Smooth muscle cell (in vitro differentiated cells): ENCODE data around the gene CRYBG3. TPM values are rescaled to one million over a fixed set of nuclear protein-coding genes. Genes with fewer than 3 reads are reported as not detected.
A peak's percentile ranks its signal among the peaks of the same experiment; 100 is the strongest.

Source experiments
- DNase-seq: peaks from one replicate; lab custom pipeline; 2025; ENCODE audit not compliant: unreplicated experiment; lab: John Stamatoyannopoulos, UW
- H2AFZ ChIP-seq: fragments of 200-600 bp; sonication (generic); 2 replicates; pipeline ENCODE4 v1.6.0; 2016; ENCODE audit warnings: antibody characterized with exemption, low read depth, mild to moderate bottlenecking
- H3F3A ChIP-seq: fragments of 200-600 bp; sonication (generic); 2 replicates; pipeline ENCODE4 v1.6.0; 2017; ENCODE audit warnings: antibody characterized with exemption, low read depth
- H3K27ac ChIP-seq: fragments of 200-600 bp; sonication (generic); 2 replicates; pipeline ENCODE4 v1.5.1; 2016; ENCODE audit warnings: low read depth, mild to moderate bottlenecking
- H3K27me3 ChIP-seq: fragments of 200-600 bp; sonication (generic); 2 replicates; pipeline ENCODE4 v1.6.1; 2016; ENCODE audit warnings: low read depth, mild to moderate bottlenecking
- H3K36me3 ChIP-seq: fragments of 200-600 bp; sonication (generic); 2 replicates; pipeline ENCODE4 v1.5.1; 2016; ENCODE audit warnings: low read depth
- H3K4me1 ChIP-seq: fragments of 200-600 bp; sonication (generic); 2 replicates; pipeline ENCODE4 v1.5.1; 2016; ENCODE audit warnings: low read depth
- H3K4me2 ChIP-seq: fragments of 200-600 bp; sonication (generic); 2 replicates; pipeline ENCODE4 v1.6.0; 2016; ENCODE audit warnings: mild to moderate bottlenecking
- H3K4me3 ChIP-seq: fragments of 200-600 bp; sonication (generic); 2 replicates; pipeline ENCODE4 v1.5.1; 2016; ENCODE audit warnings: mild to moderate bottlenecking
- H3K79me2 ChIP-seq: fragments of 200-600 bp; sonication (generic); 2 replicates; pipeline ENCODE4 v1.6.0; 2016; ENCODE audit warnings: low read depth, mild to moderate bottlenecking
- H3K9ac ChIP-seq: fragments of 200-600 bp; sonication (generic); 2 replicates; pipeline ENCODE4 v1.6.0; 2016; ENCODE audit warnings: low read depth
- H3K9me3 ChIP-seq: fragments of 200-600 bp; sonication (generic); replicated peaks from 2 replicates; pipeline ENCODE4 v1.5.1; 2016; ENCODE audit warnings: low read depth
- H4K20me1 ChIP-seq: fragments of 200-600 bp; sonication (generic); 2 replicates; pipeline ENCODE4 v1.6.0; 2016; ENCODE audit warnings: low read depth
- CTCF ChIP-seq: fragments of 200-600 bp; sonication (generic); IDR thresholded peaks from 2 replicates; pipeline ENCODE4 v1.5.1; 2017; ENCODE audit warnings: borderline replicate concordance, mild to moderate bottlenecking, antibody characterized with exemption; ENCODE audit not compliant: insufficient read depth, poor library complexity, severe bottlenecking
- WGBS: methylation state at CpG from one replicate; pipeline ENCODE4 v1.1.7; 2016; ENCODE audit warnings: low lambda C conversion rate; 5-methylcytosine and 5-hydroxymethylcytosine counted together
- polyA plus RNA-seq: library from polyadenylated mRNA; unstranded; fragments of >200 nt; fragmentation: Nextera tagmentation; extraction: Ambion mirVana; gene quantifications from 2 replicates; pipeline ENCODE4 v1.2.1, GENCODE V29; 2016
- total RNA-seq: library from RNA; depleted of rRNA; stranded (reverse); fragments of >200 nt; gene quantifications from 2 replicates; pipeline ENCODE4 v1.2.3, GENCODE V29; 2014

Gene CRYBG3
- total and polyA plus RNA-seq, 2 experiments from 2014 or later, result 1.5 to 17.0 TPM

- Histone ChIP-seq H3K4me1 (peaks cover 5% of the 10 kb centered on the region), H3K27ac (no peak overlapping the region), H3K36me3 (no peaks in the 10 kb centered on the region), H3K9ac (no peak overlapping the region), H3K4me2 (no peak overlapping the region), H3K9me3 (no peaks in the 10 kb centered on the region), H2AFZ (no peak overlapping the region), H4K20me1 (no peaks in the 10 kb centered on the region), H3K27me3 (no peaks in the 10 kb centered on the region), H3F3A (no peaks in the 10 kb centered on the region), H3K79me2 (peaks cover 5% of the 10 kb centered on the region), H3K4me3 (no peak overlapping the region)
- TF ChIP-seq CTCF, result peak; percentile 11
- DNase-seq, result no peak
- 89% methylated on average over 1 of the region's 1 CpG for WGBS
These were observed 153.7 kb downstream of the CRYBG3 start for GRCh38 chr3:97975466-97975865.

- DNase-seq, result no peak
- Histone ChIP-seq H3F3A (no peaks in the 10 kb centered on the region), H3K9ac (no peak overlapping the region), H2AFZ (no peak overlapping the region), H3K79me2 (no peaks in the 10 kb centered on the region), H3K4me3 (no peak overlapping the region), H4K20me1 (no peaks in the 10 kb centered on the region), H3K36me3 (no peaks in the 10 kb centered on the region), H3K4me2 (no peak overlapping the region), H3K27ac (no peak overlapping the region), H3K27me3 (no peaks in the 10 kb centered on the region), H3K9me3 (no peaks in the 10 kb centered on the region), H3K4me1 (no peaks in the 10 kb centered on the region)
- 87% methylated on average over 3 of the region's 3 CpGs for WGBS
- TF ChIP-seq CTCF, result no peak
These were observed 157.8 kb downstream of the CRYBG3 start for GRCh38 chr3:97979610-97980009.

GRCh38 chr3:97981886-97982285 is 160.1 kb downstream of the CRYBG3 start:
- no peaks in the 10 kb centered on the region for H4K20me1 ChIP-seq
- no peak overlapping the region for H3K27ac ChIP-seq

More at GRCh38 chr3:97981886-97982285, 160.1 kb downstream of the CRYBG3 start:
- H3K4me1 ChIP-seq, result no peaks in the 10 kb centered on the region
- no peaks in the 10 kb centered on the region for H3K79me2 ChIP-seq
- H3K36me3 ChIP-seq, result no peaks in the 10 kb centered on the region
- no peak overlapping the region for H3K9ac ChIP-seq
- no peak for DNase-seq
- H3K27me3 ChIP-seq, result peaks cover 3% of the 10 kb centered on the region
- no peak for TF ChIP-seq CTCF
- 76% methylated on average over 3 of the region's 3 CpGs for WGBS
- H3F3A ChIP-seq, result no peaks in the 10 kb centered on the region
- no peak overlapping the region for H2AFZ ChIP-seq
- H3K9me3 ChIP-seq, result no peaks in the 10 kb centered on the region
- H3K4me3 ChIP-seq, result no peak overlapping the region
- no peak overlapping the region for H3K4me2 ChIP-seq
